Natural killer cell (primary cell): ENCODE results near the gene FSTL4. TPM values are rescaled to one million over a fixed set of nuclear protein-coding genes. Genes with fewer than 3 reads are reported as not detected.

Source experiments
- ATAC-seq, 3 donors: fragments of 150-1000 bp in 2 of 3; fragments of 200-7000 bp in 1 of 3; cut with Tn5 transposase; 1 replicate in 1 of 3; 2 replicates in 2 of 3; pipeline ENCODE4 v1.10.0; 2021; ENCODE audit warnings: mild to moderate bottlenecking in 2 of 3, moderate library complexity in 2 of 3
- DNase-seq, 2 donors: peaks; one replicate each; pipeline versions ENCODE4 v3.0.0 to v3.0.0-alpha.2; 2013 to 2021; ENCODE audit warnings: mixed read lengths in 1 of 2
- H3K27ac ChIP-seq: one replicate; pipeline ENCODE4 v1.5.1; 2013; ENCODE audit warnings: mild to moderate bottlenecking, low read length
- H3K27me3 ChIP-seq: one replicate; pipeline ENCODE4 v1.6.1; 2013; ENCODE audit warnings: low read length; ENCODE audit not compliant: control insufficient read depth, insufficient read depth
- H3K36me3 ChIP-seq: one replicate; pipeline ENCODE4 v1.6.1; 2013; ENCODE audit warnings: low read length; ENCODE audit not compliant: control insufficient read depth, insufficient read depth
- H3K4me1 ChIP-seq: one replicate; pipeline ENCODE4 v1.6.1; 2013; ENCODE audit warnings: low read length; ENCODE audit not compliant: control insufficient read depth, insufficient read depth
- H3K4me3 ChIP-seq: one replicate; pipeline ENCODE4 v1.5.1; 2013; ENCODE audit warnings: low read length
- H3K9me3 ChIP-seq: one replicate; pipeline ENCODE4 v1.6.1; 2013; ENCODE audit warnings: low read length; ENCODE audit not compliant: control insufficient read depth, insufficient read depth
- H3K27ac Mint-ChIP-seq, 2 donors: one replicate each; pipeline ENCODE4 v1.8.0; 2022; ENCODE audit warnings: mild to moderate bottlenecking in 2 of 2, mixed read lengths in 2 of 2, moderate library complexity in 1 of 2
- H3K27me3 Mint-ChIP-seq, 2 donors: one replicate each; pipeline ENCODE4 v1.8.0; 2022; ENCODE audit warnings: low read depth in 2 of 2, mixed read lengths in 2 of 2
- H3K36me3 Mint-ChIP-seq: one replicate; pipeline ENCODE4 v1.8.0; 2022; ENCODE audit warnings: mixed read lengths
- H3K4me1 Mint-ChIP-seq, 2 donors: one replicate each; pipeline ENCODE4 v1.8.0; 2022; ENCODE audit warnings: mixed read lengths in 2 of 2
- H3K4me3 Mint-ChIP-seq: one replicate; pipeline ENCODE4 v1.8.0; 2022; ENCODE audit warnings: mild to moderate bottlenecking, moderate library complexity, mixed read lengths
- H3K9me3 Mint-ChIP-seq, 2 donors: one replicate each; pipeline ENCODE4 v1.8.0; 2022; ENCODE audit warnings: mixed read lengths in 2 of 2
- WGBS: methylation state at CpG from one replicate; pipeline ENCODE4 v1.1.7; 2013; ENCODE audit warnings: missing lambda C conversion rate; ENCODE audit not compliant: insufficient coverage; 5-methylcytosine and 5-hydroxymethylcytosine counted together
- intact Hi-C: fragments of 100-400 bp; cut with micrococcal nuclease; formaldehyde crosslinking; loops from one replicate; pipeline ENCODE4 v1.14.2; 2022
- total RNA-seq, 4 donors: library from RNA; stranded (reverse); fragments of 120-200 nt in 1 of 4; gene quantifications; one replicate each; pipeline versions ENCODE4 v1.2.3 to v1.2.4, GENCODE V29; 2013 to 2022
- TF ChIP-seq, protein P1 (sequence below): fragments of 200-600 bp; IDR thresholded peaks from one replicate; pipeline ENCODE4 v1.8.0; 2022; ENCODE audit warnings: antibody characterized with exemption

The FSTL4 gene
- total RNA-seq, 3 donors from 2014 or later (not counting 1 experiment from before 2014, with no cell fraction given) = 0.11 to 0.75 (median 0.55) TPM

DNA sequence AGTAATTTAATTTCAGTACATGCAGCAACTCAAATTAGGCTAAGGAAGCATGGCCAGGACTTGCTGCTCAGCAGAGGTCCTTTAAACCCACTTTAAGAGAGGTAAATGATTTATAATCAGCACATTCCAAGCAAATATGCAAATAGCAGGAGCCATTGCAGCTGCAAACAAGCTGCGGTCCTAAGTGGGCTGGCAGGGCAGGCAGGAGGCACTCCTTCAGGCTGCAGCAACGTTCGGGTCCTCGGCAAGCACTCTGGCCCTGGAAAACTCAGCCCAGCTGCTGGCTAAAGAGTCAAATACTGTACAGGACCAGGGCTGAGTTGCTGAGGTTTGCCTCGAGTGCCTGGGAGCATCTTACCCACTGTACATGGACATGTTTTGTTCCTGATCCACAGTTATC, 126.9 kb downstream of the FSTL4 start:
- TF ChIP-seq, protein P1, sequence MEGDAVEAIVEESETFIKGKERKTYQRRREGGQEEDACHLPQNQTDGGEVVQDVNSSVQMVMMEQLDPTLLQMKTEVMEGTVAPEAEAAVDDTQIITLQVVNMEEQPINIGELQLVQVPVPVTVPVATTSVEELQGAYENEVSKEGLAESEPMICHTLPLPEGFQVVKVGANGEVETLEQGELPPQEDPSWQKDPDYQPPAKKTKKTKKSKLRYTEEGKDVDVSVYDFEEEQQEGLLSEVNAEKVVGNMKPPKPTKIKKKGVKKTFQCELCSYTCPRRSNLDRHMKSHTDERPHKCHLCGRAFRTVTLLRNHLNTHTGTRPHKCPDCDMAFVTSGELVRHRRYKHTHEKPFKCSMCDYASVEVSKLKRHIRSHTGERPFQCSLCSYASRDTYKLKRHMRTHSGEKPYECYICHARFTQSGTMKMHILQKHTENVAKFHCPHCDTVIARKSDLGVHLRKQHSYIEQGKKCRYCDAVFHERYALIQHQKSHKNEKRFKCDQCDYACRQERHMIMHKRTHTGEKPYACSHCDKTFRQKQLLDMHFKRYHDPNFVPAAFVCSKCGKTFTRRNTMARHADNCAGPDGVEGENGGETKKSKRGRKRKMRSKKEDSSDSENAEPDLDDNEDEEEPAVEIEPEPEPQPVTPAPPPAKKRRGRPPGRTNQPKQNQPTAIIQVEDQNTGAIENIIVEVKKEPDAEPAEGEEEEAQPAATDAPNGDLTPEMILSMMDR = no peak
- Histone ChIP-seq H3K27me3 (no peaks in the 10 kb centered on the region), H3K9me3 (no peaks in the 10 kb centered on the region), H3K27ac (no peak overlapping the region), H3K4me1 (no peaks in the 10 kb centered on the region), H3K36me3 (no peaks in the 10 kb centered on the region), H3K4me3 (no peak overlapping the region)
- no peaks in the 10 kb centered on the region for H3K27me3 Mint-ChIP-seq
- intact Hi-C loops = no loop called here
- 70% methylated on average over 5 of the region's 5 CpGs for WGBS
- no peaks in the 10 kb centered on the region for H3K36me3 Mint-ChIP-seq
- no peak overlapping the region for H3K4me3 Mint-ChIP-seq
- peaks cover 0 to 2% of the 10 kb centered on the region in 2 donors for H3K9me3 Mint-ChIP-seq
- no peak for ATAC-seq
- no peak for DNase-seq
- no peak overlapping the region for H3K27ac Mint-ChIP-seq
- no peaks in the 10 kb centered on the region for H3K4me1 Mint-ChIP-seq

DNA sequence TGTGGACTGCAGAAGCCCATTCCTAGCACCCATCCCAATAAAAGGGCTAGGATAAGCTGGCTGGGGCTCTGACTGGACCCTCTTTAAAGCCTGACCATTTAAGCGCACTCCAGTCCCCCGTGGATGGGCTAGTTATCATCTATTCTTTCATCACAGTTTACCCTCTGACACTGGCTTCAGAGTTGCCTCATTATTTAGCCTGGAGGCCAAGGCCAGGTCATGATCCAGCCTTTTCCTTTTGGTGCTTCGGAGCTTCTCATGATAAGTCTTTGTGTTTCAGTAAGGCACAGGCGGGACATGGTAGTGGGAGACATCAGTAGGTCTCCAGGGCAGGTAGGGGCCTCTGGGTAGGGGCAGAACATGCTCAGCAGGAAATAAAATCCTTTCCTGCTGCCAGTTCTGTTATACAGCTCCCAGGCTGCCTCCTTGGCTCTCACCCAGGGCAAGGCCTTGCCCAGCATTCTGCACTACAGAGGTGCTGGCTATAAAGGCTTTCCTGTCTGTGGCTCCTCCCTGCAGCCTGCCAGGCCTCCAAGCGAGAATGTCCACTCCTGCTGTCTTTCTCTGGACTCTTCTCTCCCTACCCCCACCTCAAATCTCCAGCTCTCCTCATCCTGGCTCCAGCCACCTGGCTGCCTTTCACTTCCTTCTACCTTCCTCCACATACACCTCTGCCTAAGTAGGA, 128.8 kb downstream of the FSTL4 start:
- H3K4me3 ChIP-seq = no peak overlapping the region
- TF ChIP-seq, protein P1 = no peak
- no peaks in the 10 kb centered on the region for H3K36me3 ChIP-seq
- intact Hi-C loops = no loop called here
- peaks cover 0 to 5% of the 10 kb centered on the region in 2 donors for H3K27me3 Mint-ChIP-seq
- H3K36me3 Mint-ChIP-seq = no peaks in the 10 kb centered on the region
- no peak for ATAC-seq
- H3K9me3 Mint-ChIP-seq = no peaks in the 10 kb centered on the region
- no peak overlapping the region for H3K27ac Mint-ChIP-seq
- H3K27ac ChIP-seq = no peak overlapping the region
- H3K4me1 Mint-ChIP-seq = no peaks in the 10 kb centered on the region
- no peaks in the 10 kb centered on the region for H3K4me1 ChIP-seq
- 92% methylated on average over 5 of the region's 5 CpGs for WGBS
- no peak overlapping the region for H3K4me3 Mint-ChIP-seq
- no peak for DNase-seq
- H3K9me3 ChIP-seq = no peaks in the 10 kb centered on the region
- no peaks in the 10 kb centered on the region for H3K27me3 ChIP-seq

DNA sequence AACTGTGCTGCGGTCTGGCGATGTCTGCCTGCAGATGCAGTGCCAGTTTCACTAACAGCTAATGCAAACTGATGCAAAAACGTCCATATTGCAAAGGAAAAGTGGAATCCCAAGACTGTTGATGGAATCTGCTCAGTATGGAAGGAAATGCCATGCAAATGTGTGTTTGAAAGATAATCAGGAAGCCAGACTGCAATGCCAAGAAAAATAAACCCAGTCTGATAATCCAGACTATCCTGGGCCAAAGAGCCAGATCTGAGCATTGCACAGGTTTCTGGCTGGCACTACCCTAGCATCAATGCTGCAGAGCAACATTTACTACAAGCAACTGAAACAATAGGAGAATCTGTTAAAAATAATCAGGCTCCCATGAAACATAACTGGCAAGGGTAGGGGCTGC, 130.3 kb downstream of the FSTL4 start:
- no peak overlapping the region for H3K27ac Mint-ChIP-seq
- no peaks in the 10 kb centered on the region for H3K4me1 Mint-ChIP-seq
- WGBS = 77% methylated on average over 3 of the region's 3 CpGs
- ATAC-seq (no peak), DNase-seq (no peak)
- Histone ChIP-seq H3K9me3 (no peaks in the 10 kb centered on the region), H3K4me3 (no peak overlapping the region), H3K27ac (no peak overlapping the region), H3K4me1 (no peaks in the 10 kb centered on the region), H3K36me3 (no peaks in the 10 kb centered on the region), H3K27me3 (no peaks in the 10 kb centered on the region)
- H3K4me3 Mint-ChIP-seq = no peak overlapping the region
- H3K36me3 Mint-ChIP-seq = no peaks in the 10 kb centered on the region
- no peaks in the 10 kb centered on the region for H3K9me3 Mint-ChIP-seq
- H3K27me3 Mint-ChIP-seq = peaks cover 0 to 5% of the 10 kb centered on the region in 2 donors
- intact Hi-C loops = no loop called here
- TF ChIP-seq, protein P1 = no peak

DNA sequence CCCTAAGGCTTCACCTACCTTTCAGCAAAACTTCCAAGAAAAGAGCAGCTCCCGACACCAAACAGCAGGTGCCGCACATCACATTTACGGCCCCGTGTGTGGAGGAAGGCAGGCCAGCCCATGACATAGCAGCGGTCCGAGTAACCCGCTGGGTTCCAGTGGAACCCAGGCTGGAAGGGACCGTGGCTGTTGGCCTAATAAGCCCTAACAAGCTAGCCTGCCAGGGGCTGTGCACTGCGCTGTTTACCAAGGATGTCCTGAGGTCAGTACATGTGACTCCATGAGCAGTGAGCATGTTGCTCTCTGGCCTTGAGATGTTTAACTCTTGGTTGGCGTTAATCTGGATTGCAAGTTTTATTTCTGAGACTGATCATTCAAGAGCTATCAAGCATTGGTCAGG, 131.5 kb downstream of the FSTL4 start:
- no peak overlapping the region for H3K4me3 Mint-ChIP-seq
- H3K4me1 Mint-ChIP-seq = peaks cover 2% of the 10 kb centered on the region in 2 donors
- no peak overlapping the region for H3K27ac Mint-ChIP-seq
- ATAC-seq = no peak
- no peaks in the 10 kb centered on the region for H3K27me3 ChIP-seq
- H3K36me3 ChIP-seq = no peaks in the 10 kb centered on the region
- H3K9me3 ChIP-seq = no peaks in the 10 kb centered on the region
- DNase-seq = no peak
- H3K9me3 Mint-ChIP-seq = no peaks in the 10 kb centered on the region
- H3K27ac ChIP-seq = no peak overlapping the region
- TF ChIP-seq, protein P1 = no peak
- H3K27me3 Mint-ChIP-seq = peaks cover 0 to 5% of the 10 kb centered on the region in 2 donors
- WGBS = 89% methylated on average over 10 of the region's 10 CpGs
- H3K36me3 Mint-ChIP-seq = no peaks in the 10 kb centered on the region
- intact Hi-C loops = no loop called here
- H3K4me1 ChIP-seq = no peaks in the 10 kb centered on the region
- H3K4me3 ChIP-seq = no peak overlapping the region
